Measurements from ENCODE around the gene REXO2. TPM values are rescaled to one million over a fixed set of nuclear protein-coding genes. Genes with fewer than 3 reads are reported as not detected.

Gene REXO2
- total RNA-seq, 1 donor from 2014 or later = 103 TPM

Other genes starting within 250 kb of the REXO2 start
- gene NNMT, start 143.1 kb upstream of the REXO2 start, total RNA-seq = not detected in 2 replicates
- 7.1 and 7.2 TPM in 2 replicates for gene C11orf71, start 39.0 kb upstream of the REXO2 start, total RNA-seq
- 31.7 and 32.4 TPM in 2 replicates for gene RBM7, start 38.8 kb upstream of the REXO2 start, total RNA-seq
- gene NXPE1, start 120.4 kb downstream of the REXO2 start, total RNA-seq = not detected in 2 replicates
- not detected in 2 replicates for gene NXPE4, start 156.3 kb downstream of the REXO2 start, total RNA-seq
- gene NXPE2, start 239.1 kb downstream of the REXO2 start, total RNA-seq = not detected in 2 replicates

Data from T-helper 1 cell treated with Interleukin-12 subunit alpha and Interleukin-12 subunit beta and Interleukin-4 antibody, amounts not matched to agents 30 ng/mL and 1 ng/mL, for 36 hours (primary cell).